HCT116 (cell line): ENCODE data around the gene RNF212. TPM values are rescaled to one million over a fixed set of nuclear protein-coding genes. Genes with fewer than 3 reads are reported as not detected.
A peak's percentile ranks its signal among the peaks of the same experiment; 100 is the strongest.

ENCODE experiments used
- ATAC-seq: fragments of 200-7000 bp; cut with Tn5 transposase; 2 replicates; pipeline ENCODE4 v1.9.1; 2020; ENCODE audit warnings: mild to moderate bottlenecking, moderate library complexity
- BruUV-seq: library from RNA; stranded (reverse); fragments of 400-500 nt; replicated peaks from 2 replicates; lab custom pipeline; 2021; lab: Mats Ljungman, UMichigan
- CTCF ChIA-PET: fragments of 300-600 bp; sonication (Branson Sonifier 250); formaldehyde crosslinking; loops from one replicate; lab custom pipeline; 2021; ENCODE audit warnings: antibody characterized with exemption; lab: Charles Lee
- POLR2A ChIA-PET: fragments of 300-600, 350-600 bp; sonication (Branson Sonifier 250); formaldehyde crosslinking; loops from one replicate; lab custom pipeline; 2021; ENCODE audit warnings: antibody characterized with exemption; lab: Charles Lee
- RAD21 ChIA-PET, 2 experiments: fragments of 300-600 bp; sonication (Branson Sonifier 250); formaldehyde crosslinking; loops; one replicate each; lab custom pipeline; 2023; ENCODE audit warnings: low total read pairs in 2 of 2; ENCODE audit not compliant: uncharacterized antibody in 2 of 2, unreplicated experiment in 2 of 2, low non-redundant PET in 1 of 2; lab: Charles Lee
- DNase-seq: peaks from one replicate; pipeline ENCODE4 v3.0.0-alpha.2; 2010; ENCODE audit warnings: low read depth, low spot score
- H2AFZ ChIP-seq: fragments of 200-600 bp; shearing (Covaris generic), sonication (generic); 2 replicates; pipeline ENCODE4 v1.6.1; 2017; ENCODE audit warnings: low read depth, mixed run types, mixed read lengths, antibody characterized with exemption, low read length; ENCODE audit not compliant: poor library complexity, severe bottlenecking
- H3K27ac ChIP-seq: 2 replicates; pipeline ENCODE4 v1.5.1; 2012; ENCODE audit warnings: low read depth, low read length
- H3K27me3 ChIP-seq: fragments of 200-600 bp; sonication (generic); 2 replicates; pipeline ENCODE4 v1.6.1; 2016; ENCODE audit warnings: mixed run types, low read length, mixed read lengths; ENCODE audit not compliant: insufficient read depth
- H3K36me3 ChIP-seq, 2 experiments: fragments of 200-500 bp in 1 of 2; fragments of 200-600 bp in 1 of 2; sonication (Bioruptor generic) in 1 of 2; sonication (generic) in 1 of 2; 2 replicates each; pipeline versions ENCODE4 v1.5.1 to v1.6.1; 2014 to 2016; ENCODE audit warnings: low read length in 2 of 2, inconsistent platforms in 1 of 2, mixed read lengths in 1 of 2, mixed run types in 1 of 2; ENCODE audit not compliant: insufficient read depth in 2 of 2, control insufficient read depth in 1 of 2
- H3K4me1 ChIP-seq, 2 experiments: fragments of 200-600 bp in 1 of 2; sonication (generic) in 1 of 2; 2 replicates each; pipeline versions ENCODE4 v1.5.1 to v1.6.1; 2012 to 2017; ENCODE audit warnings: low read length in 2 of 2, inconsistent platforms in 1 of 2, mild to moderate bottlenecking in 1 of 2, mixed read lengths in 1 of 2, mixed run types in 1 of 2, moderate library complexity in 1 of 2; ENCODE audit not compliant: insufficient read depth in 2 of 2, control insufficient read depth in 1 of 2
- H3K4me2 ChIP-seq: fragments of 200-600 bp; sonication (generic); 2 replicates; pipeline ENCODE4 v1.6.1; 2017; ENCODE audit warnings: mixed run types, low read length, mixed read lengths
- H3K4me3 ChIP-seq, 2 experiments: fragments of 200-600 bp in 1 of 2; sonication (generic) in 1 of 2; replicated peaks in 1 of 2; 2 replicates each; pipeline ENCODE4 v1.5.1; 2011 to 2016; ENCODE audit warnings: low read length in 2 of 2, control low read depth in 1 of 2, low read depth in 1 of 2, mild to moderate bottlenecking in 1 of 2, mixed read lengths in 1 of 2, mixed run types in 1 of 2
- H3K79me2 ChIP-seq: fragments of 200-600 bp; sonication (generic); 2 replicates; pipeline ENCODE4 v1.6.1; 2017; ENCODE audit warnings: mild to moderate bottlenecking, mixed run types, low read length, moderate library complexity, mixed read lengths; ENCODE audit not compliant: insufficient read depth
- H3K9ac ChIP-seq: fragments of 200-600 bp; sonication (generic); 2 replicates; pipeline ENCODE4 v1.6.1; 2016; ENCODE audit warnings: low read length, mixed read lengths
- H3K9me2 ChIP-seq: fragments of 200-600 bp; sonication (generic), shearing (Covaris generic); 2 replicates; pipeline ENCODE4 v1.6.1; 2017; ENCODE audit warnings: mixed run types, mild to moderate bottlenecking, moderate library complexity; ENCODE audit not compliant: insufficient read depth
- H3K9me3 ChIP-seq, 2 experiments: fragments of 200-500 bp in 1 of 2; fragments of 200-600 bp in 1 of 2; sonication (Bioruptor generic) in 1 of 2; sonication (generic) in 1 of 2; 2 replicates each; pipeline ENCODE4 v1.6.1; 2014 to 2017; ENCODE audit warnings: low read length in 2 of 2, mixed read lengths in 2 of 2, inconsistent platforms in 1 of 2, low read depth in 1 of 2, mild to moderate bottlenecking in 1 of 2, mixed run types in 1 of 2, moderate library complexity in 1 of 2; ENCODE audit not compliant: control insufficient read depth in 1 of 2, insufficient read depth in 1 of 2
- H4K20me1 ChIP-seq: fragments of 200-600 bp; sonication (generic), shearing (Covaris generic); 2 replicates; pipeline ENCODE4 v1.6.1; 2017; ENCODE audit warnings: mixed run types, mild to moderate bottlenecking, moderate library complexity; ENCODE audit not compliant: insufficient read depth
- CEBPB ChIP-seq: IDR thresholded peaks from 2 replicates; pipeline ENCODE4 v1.6.1; 2012; ENCODE audit warnings: low read depth
- FOSL1 ChIP-seq: IDR thresholded peaks from 2 replicates; pipeline ENCODE4 v1.6.1; 2012; ENCODE audit warnings: low read depth
- JUND ChIP-seq: IDR thresholded peaks from 2 replicates; pipeline ENCODE4 v1.6.1; 2012
- SIN3A ChIP-seq: IDR thresholded peaks from 2 replicates; pipeline ENCODE4 v1.6.1; 2012; ENCODE audit warnings: low read depth
- SRF ChIP-seq: IDR thresholded peaks from 2 replicates; pipeline ENCODE4 v1.6.1; 2012; ENCODE audit warnings: low read depth
- TCF7L2 ChIP-seq: IDR thresholded peaks from 2 replicates; pipeline ENCODE4 v1.7.0; 2011; ENCODE audit warnings: borderline replicate concordance, inconsistent platforms; ENCODE audit not compliant: insufficient read depth, insufficient read length; ENCODE audit errors: extremely low read depth
- YY1 ChIP-seq: IDR thresholded peaks from 2 replicates; pipeline ENCODE4 v1.6.1; 2011; ENCODE audit warnings: low read length, low read depth, moderate library complexity, mild to moderate bottlenecking; ENCODE audit not compliant: insufficient replicate concordance; ENCODE audit errors: extremely low read depth
- ZNF274 ChIP-seq: fragments of 200-500 bp; sonication (Bioruptor generic); IDR thresholded peaks from 2 replicates; pipeline ENCODE4 v1.6.1; 2014; ENCODE audit warnings: mild to moderate bottlenecking, low read depth, low read length, inconsistent platforms
- intact Hi-C: fragments of 100-400 bp; cut with micrococcal nuclease; formaldehyde crosslinking; loops from 2 replicates; pipeline ENCODE4 v1.10.0; 2022
- total RNA-seq: library from RNA; stranded (reverse); gene quantifications from one replicate; pipeline ENCODE4 v1.2.1, GENCODE V29; 2021; ENCODE audit not compliant: unreplicated experiment
- TF ChIP-seq, protein P1 (sequence below): IDR thresholded peaks from 2 replicates; pipeline ENCODE4 v1.6.1; 2011; ENCODE audit warnings: mild to moderate bottlenecking, low read length, moderate library complexity; ENCODE audit not compliant: insufficient replicate concordance; ENCODE audit errors: extremely low read depth
- TF ChIP-seq, protein P2 (sequence below): IDR thresholded peaks from 2 replicates; pipeline ENCODE4 v1.6.1; 2012
- TF ChIP-seq, protein P3 (sequence below), 3 experiments: fragments of 200-600 bp in 1 of 3; sonication (generic) in 1 of 3; IDR thresholded peaks in 2 of 3; conservative IDR thresholded peaks in 1 of 3; 2 replicates each; pipeline ENCODE4 v1.5.1; 2012 to 2017; ENCODE audit warnings: low read depth in 2 of 3, low read length in 2 of 3, antibody characterized with exemption in 1 of 3, borderline replicate concordance in 1 of 3, control low read depth in 1 of 3, mild to moderate bottlenecking in 1 of 3, mixed read lengths in 1 of 3, mixed run types in 1 of 3, moderate library complexity in 1 of 3; ENCODE audit not compliant: insufficient read depth in 1 of 3

RNF212 gene
- total RNA-seq, 1 experiment from 2014 or later = not detected

DNA sequence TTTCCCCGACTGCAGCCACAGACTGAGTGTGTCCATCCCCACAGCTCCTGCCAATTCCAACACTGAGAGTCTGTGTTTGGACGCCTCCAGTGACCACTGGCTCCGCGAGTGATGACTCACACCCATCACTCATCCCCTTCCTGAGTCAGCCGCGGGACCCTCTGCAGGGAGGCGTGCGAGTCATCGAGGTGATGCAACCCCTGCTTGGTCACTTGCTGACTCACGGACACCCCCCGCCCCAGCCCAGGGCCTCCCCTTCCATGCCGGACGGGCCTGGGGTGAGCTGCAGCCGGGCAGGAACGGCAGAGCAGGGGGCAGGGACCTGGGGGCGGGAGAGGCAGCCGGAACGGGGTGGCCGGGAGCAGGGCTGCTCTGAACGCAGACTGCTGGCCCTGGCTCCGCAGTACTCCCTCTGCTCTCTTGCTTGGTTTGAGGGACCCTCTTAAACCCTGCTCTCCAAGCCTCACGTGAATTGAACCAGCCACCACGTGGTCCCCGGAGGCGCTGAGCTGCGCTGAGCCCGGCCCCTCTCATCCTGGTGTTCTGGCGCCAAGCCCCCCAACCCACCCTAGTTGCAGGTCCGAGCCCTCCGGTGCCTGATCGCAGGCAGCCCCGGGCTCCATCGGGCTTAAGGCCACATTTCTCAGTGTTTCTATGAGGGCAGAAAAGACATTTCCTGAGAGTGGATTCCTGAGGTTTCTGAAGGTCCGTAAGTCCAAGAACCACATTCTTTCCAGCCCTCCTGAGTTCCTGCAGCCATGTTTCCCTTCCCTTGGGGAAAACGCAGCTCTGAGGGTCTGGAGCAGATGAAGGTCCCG, 69.5 kb downstream of the RNF212 start (continued):
- TF ChIP-seq, protein P1, sequence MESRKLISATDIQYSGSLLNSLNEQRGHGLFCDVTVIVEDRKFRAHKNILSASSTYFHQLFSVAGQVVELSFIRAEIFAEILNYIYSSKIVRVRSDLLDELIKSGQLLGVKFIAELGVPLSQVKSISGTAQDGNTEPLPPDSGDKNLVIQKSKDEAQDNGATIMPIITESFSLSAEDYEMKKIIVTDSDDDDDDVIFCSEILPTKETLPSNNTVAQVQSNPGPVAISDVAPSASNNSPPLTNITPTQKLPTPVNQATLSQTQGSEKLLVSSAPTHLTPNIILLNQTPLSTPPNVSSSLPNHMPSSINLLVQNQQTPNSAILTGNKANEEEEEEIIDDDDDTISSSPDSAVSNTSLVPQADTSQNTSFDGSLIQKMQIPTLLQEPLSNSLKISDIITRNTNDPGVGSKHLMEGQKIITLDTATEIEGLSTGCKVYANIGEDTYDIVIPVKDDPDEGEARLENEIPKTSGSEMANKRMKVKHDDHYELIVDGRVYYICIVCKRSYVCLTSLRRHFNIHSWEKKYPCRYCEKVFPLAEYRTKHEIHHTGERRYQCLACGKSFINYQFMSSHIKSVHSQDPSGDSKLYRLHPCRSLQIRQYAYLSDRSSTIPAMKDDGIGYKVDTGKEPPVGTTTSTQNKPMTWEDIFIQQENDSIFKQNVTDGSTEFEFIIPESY = peak; percentile 54

DNA sequence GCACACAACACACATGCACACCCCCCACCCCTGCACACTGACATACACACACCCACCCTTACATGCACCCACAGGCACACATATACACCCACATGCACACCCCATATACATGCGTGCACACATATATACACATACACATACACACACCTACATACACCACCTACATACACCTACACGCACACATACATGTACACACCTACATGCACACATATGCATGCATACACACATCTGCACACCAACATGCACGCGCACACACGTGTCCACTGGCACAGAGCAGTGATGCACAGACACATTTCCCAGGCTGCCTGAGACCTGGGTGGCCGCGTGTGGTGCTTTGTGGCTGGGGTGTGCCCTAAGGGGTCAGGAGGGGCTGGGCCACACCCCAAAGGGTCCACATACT, 70.2 kb downstream of the RNF212 start:
- no peaks in the 10 kb centered on the region for H3K27me3 ChIP-seq
- peak overlapping the region; percentile 62 for H3K9ac ChIP-seq
- no peaks in the 10 kb centered on the region for H3K9me3 ChIP-seq
- H3K36me3 ChIP-seq = no peaks in the 10 kb centered on the region
- RAD21 ChIA-PET = no interaction called here
- peak overlapping the region; percentile 79 for H3K27ac ChIP-seq
- peak overlapping the region; percentile 99 for H3K4me2 ChIP-seq
- no peaks in the 10 kb centered on the region for H3K79me2 ChIP-seq
- H3K4me3 ChIP-seq = peak overlapping the region; percentile 19 to 56
- TF ChIP-seq JUND (no peak), CEBPB (no peak), YY1 (no peak), FOSL1 (no peak), SIN3A (no peak), SRF (no peak), TCF7L2 (no peak), ZNF274 (no peak)
- TF ChIP-seq, protein P2, sequence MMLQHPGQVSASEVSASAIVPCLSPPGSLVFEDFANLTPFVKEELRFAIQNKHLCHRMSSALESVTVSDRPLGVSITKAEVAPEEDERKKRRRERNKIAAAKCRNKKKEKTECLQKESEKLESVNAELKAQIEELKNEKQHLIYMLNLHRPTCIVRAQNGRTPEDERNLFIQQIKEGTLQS = no peak
- TF ChIP-seq, protein P1 = no peak
- TF ChIP-seq, protein P3, sequence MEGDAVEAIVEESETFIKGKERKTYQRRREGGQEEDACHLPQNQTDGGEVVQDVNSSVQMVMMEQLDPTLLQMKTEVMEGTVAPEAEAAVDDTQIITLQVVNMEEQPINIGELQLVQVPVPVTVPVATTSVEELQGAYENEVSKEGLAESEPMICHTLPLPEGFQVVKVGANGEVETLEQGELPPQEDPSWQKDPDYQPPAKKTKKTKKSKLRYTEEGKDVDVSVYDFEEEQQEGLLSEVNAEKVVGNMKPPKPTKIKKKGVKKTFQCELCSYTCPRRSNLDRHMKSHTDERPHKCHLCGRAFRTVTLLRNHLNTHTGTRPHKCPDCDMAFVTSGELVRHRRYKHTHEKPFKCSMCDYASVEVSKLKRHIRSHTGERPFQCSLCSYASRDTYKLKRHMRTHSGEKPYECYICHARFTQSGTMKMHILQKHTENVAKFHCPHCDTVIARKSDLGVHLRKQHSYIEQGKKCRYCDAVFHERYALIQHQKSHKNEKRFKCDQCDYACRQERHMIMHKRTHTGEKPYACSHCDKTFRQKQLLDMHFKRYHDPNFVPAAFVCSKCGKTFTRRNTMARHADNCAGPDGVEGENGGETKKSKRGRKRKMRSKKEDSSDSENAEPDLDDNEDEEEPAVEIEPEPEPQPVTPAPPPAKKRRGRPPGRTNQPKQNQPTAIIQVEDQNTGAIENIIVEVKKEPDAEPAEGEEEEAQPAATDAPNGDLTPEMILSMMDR (IDR thresholded peaks at IDR 0.05 in 2 of 3, conservative IDR thresholded peaks at IDR 0.05 in 1 of 3; ENCODE audit: borderline replicate concordance in 1 of 3, insufficient read depth in 1 of 3, low read depth in 2 of 3, low read length in 2 of 3) = no peak
- TF ChIP-seq, all 23 proteins: peak for 0
- intact Hi-C loops = loop anchor here (1.0 kb wide), 1 partner anchor 33 kb away; no protein-coding TSS in a partner anchor
- Histone ChIP-seq H4K20me1 (no peaks in the 10 kb centered on the region), H3K4me1 (peaks cover 58 to 86% of the 10 kb centered on the region in 2 experiments), H2AFZ (no peak overlapping the region), H3K9me2 (no peaks in the 10 kb centered on the region)
- no peak for DNase-seq
- ChIA-PET POLR2A (interaction anchor here (0.6 kb wide), 1 partner anchor 9 kb away, joined by 4 read pairs; no protein-coding TSS in a partner anchor), CTCF (no interaction called here)
- ATAC-seq = no peak
- BruUV-seq = no TSS peak
